ENCODE results near the gene TADA3.

TADA3 gene

DNA sequence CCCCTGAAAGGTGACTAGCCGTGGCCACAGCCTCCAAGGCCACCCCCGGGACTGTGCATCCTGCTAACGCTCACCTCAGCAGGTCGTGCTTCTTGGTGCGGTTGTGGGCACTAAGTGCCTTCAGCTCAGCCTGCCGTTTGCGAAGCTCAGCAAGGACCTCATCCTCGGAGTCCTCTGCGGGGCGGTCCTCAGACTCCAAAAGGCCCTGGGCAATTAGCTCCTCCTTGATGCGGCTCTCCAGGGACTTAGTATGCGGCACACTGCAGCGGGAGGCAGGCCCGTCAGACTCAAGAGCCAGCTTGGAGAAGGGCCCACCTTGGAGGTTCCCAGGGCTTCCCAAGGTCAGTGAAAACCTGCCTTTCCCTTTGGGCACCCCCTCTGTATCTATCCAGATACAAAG is 8.3 kb downstream of the TADA3 start:
- TF ChIP-seq, protein P1, sequence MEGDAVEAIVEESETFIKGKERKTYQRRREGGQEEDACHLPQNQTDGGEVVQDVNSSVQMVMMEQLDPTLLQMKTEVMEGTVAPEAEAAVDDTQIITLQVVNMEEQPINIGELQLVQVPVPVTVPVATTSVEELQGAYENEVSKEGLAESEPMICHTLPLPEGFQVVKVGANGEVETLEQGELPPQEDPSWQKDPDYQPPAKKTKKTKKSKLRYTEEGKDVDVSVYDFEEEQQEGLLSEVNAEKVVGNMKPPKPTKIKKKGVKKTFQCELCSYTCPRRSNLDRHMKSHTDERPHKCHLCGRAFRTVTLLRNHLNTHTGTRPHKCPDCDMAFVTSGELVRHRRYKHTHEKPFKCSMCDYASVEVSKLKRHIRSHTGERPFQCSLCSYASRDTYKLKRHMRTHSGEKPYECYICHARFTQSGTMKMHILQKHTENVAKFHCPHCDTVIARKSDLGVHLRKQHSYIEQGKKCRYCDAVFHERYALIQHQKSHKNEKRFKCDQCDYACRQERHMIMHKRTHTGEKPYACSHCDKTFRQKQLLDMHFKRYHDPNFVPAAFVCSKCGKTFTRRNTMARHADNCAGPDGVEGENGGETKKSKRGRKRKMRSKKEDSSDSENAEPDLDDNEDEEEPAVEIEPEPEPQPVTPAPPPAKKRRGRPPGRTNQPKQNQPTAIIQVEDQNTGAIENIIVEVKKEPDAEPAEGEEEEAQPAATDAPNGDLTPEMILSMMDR (IDR thresholded peaks at IDR 0.05; ENCODE audit: low read depth, low read length): no peak
- H3K4me3 ChIP-seq (ENCODE audit: low read depth, low read length): no peak overlapping the region

DNA sequence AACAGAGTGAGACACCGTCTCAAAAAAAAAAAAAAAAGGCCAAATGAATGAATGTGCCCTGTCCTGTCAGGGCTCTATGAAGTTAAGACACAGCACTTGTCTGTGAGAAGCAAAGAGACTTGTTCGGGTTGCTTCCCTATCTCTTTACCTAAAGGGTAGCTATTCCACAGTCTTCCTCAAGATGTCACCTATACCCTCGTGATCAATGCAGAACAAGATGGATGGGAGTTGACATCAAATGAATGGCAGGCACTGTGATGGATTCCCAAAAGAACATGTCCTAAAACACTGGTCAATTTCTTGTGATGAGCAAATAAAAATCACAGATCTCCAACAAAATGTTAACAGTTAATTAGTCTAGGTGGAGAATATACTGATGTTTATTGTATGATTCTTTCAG is 9.5 kb downstream of the TADA3 start:
- TF ChIP-seq, protein P1 (IDR thresholded peaks at IDR 0.05; ENCODE audit: low read depth, low read length): no peak
- H3K4me3 ChIP-seq (ENCODE audit: low read depth, low read length): no peak overlapping the region

DNA sequence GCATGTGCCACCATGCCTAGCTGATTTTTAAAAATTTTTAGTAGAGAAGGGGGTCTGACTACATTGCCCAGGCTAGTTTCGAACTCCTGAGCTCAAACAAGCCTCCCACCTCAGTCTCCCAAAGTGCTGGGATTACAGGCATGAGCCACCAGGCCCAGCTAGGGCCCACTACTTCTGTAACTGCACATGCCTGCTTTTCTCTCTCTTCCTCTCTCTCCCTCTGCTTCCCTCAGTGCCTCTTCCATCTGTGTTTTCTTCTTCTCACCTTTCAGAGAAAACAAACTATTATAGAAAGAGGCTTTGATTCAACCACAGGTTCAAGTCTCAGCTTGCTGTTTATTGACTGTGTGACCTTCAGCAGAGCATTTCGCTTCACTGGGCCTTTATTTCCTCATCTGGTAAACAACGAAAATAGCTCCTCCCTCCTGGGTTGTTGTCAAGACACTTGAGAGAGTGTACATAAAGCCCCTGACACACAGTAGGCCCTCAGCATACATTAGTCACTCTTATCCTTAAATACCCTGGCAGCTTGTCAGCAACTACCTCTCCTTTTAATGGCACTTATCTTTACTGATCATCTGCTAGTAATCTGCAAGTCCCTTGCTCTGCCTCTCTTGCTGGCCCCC is 10.2 kb downstream of the TADA3 start:
- TF ChIP-seq, protein P1 (IDR thresholded peaks at IDR 0.05; ENCODE audit: low read depth, low read length): no peak
- H3K4me3 ChIP-seq (ENCODE audit: low read depth, low read length): no peak overlapping the region

DNA sequence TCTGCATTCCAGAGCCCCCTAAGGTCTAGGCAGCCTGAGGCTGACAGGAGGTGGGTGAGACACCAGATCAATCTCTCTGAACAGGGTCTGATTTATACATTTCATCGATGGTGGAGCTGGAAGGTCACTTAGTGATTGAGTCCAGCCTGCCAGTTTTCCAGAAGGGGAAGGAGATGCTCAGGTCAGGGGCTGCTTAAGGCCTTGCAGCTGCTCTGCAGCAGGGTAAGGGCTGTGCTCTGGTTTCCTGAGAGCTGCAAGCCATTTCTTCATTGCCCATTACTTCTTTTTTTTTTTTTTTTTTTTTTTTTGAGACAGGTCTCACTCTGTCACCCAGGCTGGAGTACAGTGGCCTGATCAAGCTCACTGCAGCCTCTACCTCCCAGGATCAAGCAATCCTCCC is 10.7 kb downstream of the TADA3 start:
- TF ChIP-seq, protein P1 (IDR thresholded peaks at IDR 0.05; ENCODE audit: low read depth, low read length): no peak

DNA sequence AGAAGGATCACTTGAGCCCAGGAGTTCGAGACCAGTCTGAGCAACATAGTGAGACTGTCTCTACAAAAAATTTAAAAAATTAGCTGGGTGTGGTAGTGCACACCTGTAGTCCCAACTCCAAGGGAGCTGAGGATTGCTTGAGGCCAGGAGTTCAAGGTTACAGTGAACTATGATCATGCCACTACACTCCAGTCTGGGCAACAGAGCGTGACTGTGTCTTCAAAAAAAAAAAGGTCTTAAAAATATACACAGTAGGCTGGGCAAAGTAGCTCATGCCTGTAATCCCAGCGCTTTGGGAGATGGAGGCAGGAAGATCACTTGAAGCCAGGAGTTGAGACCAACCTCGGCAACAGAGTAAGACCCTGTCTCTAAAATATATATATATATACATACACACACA is 11.4 kb downstream of the TADA3 start:
- TF ChIP-seq, protein P1 (IDR thresholded peaks at IDR 0.05; ENCODE audit: low read depth, low read length): no peak

More for the DNA sequence above, 10.7 kb downstream of the TADA3 start:
- H3K4me3 ChIP-seq (ENCODE audit: low read depth, low read length): no peak overlapping the region

DNA sequence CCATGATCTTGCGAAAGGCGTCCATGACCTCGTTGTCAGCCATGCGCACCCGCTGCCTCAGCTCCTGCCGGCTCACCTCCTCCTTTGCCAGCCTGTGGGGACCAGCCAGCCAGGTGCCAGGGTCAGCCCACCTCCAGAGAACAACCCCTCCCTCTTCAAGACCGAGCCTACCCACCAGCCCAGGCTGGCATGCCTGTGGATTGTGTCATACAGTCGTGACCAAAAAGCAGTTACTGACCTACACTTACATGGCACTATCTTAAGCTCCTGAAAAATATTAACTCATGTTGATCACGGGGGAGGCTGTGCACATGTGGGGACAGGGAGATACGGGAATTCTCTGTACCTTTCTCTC is 11.8 kb downstream of the TADA3 start:
- TF ChIP-seq, protein P1 (IDR thresholded peaks at IDR 0.05; ENCODE audit: low read depth, low read length): no peak

More for the DNA sequence above, 11.4 kb downstream of the TADA3 start:
- H3K4me3 ChIP-seq (ENCODE audit: low read depth, low read length): no peak overlapping the region

DNA sequence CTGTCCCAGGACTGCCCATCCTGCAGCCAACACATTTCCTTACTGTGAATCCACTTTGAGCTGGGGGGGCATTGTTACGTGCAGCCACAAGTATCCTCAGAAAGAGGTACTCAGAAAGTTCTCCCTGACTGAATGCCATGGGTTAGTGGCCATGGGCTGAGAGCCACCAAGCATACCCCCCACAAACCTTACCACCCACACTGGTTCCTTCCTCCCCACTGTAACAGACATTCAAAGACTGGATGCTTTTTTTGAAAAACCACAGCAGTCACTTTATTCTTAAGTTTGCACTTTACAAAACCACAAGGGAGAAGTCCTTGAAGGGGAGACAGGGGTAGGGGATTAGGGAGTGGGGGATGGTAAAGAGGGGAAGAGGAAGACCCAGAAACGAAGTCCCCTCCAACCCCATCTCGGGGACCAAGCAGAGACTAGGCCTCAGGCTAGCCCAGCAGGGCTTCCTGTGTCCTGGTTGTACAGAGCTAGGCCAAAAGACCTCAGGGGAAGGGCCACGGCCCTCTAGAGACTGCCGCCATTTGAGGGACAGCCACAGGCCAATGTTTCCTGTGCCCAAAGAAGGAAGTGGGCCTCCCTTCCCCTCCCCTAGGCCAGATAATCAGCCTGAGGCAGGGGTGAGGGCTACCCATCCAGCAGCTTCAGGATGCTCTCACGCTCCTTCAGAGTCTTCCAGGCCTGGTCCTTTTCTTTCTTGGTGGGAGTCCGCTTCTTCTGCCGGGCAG is 12.4 kb downstream of the TADA3 start:
- H3K4me3 ChIP-seq (ENCODE audit: low read depth, low read length): no peak overlapping the region
- TF ChIP-seq, protein P1 (IDR thresholded peaks at IDR 0.05; ENCODE audit: low read depth, low read length): no peak

More for the DNA sequence above, 11.8 kb downstream of the TADA3 start:
- H3K4me3 ChIP-seq (ENCODE audit: low read depth, low read length): no peak overlapping the region

Measured in WI38 (cell line).